Adrenal gland (tissue), 12 donors: ENCODE measurements around the gene BICD1. TPM values are rescaled to one million over a fixed set of nuclear protein-coding genes. Genes with fewer than 3 reads are reported as not detected.

Experiments
- DNase-seq, 7 donors: peaks; one replicate each; pipeline ENCODE4 v3.0.0-alpha.2; 2019 to 2020
- H3K27ac ChIP-seq, 5 donors: fragments of 200-600 bp; sonication (generic) in 4 of 5; 1 replicate in 3 of 5; 2 replicates in 2 of 5; pipeline versions ENCODE4 v1.5.1 to v1.8.0; 2016 to 2020; ENCODE audit warnings: mild to moderate bottlenecking in 1 of 5
- H3K27me3 ChIP-seq: fragments of 200-600 bp; 2 replicates; pipeline ENCODE4 v1.8.0; 2021
- H3K36me3 ChIP-seq, 2 donors: fragments of 200-600 bp; replicated peaks in 1 of 2; 1 replicate in 1 of 2; 2 replicates in 1 of 2; pipeline versions ENCODE4 v1.5.1 to v1.8.0; 2018 to 2022
- H3K4me1 ChIP-seq, 2 donors: fragments of 200-600 bp; replicated peaks in 1 of 2; 1 replicate in 1 of 2; 2 replicates in 1 of 2; pipeline versions ENCODE4 v1.5.1 to v1.8.0; 2018 to 2021
- H3K4me3 ChIP-seq, 4 donors: fragments of 200-600 bp; sonication (generic) in 3 of 4; one replicate each; pipeline ENCODE4 v1.5.1; 2016 to 2018
- H3K9me3 ChIP-seq, 3 donors: fragments of 200-600 bp; sonication (generic) in 1 of 3; replicated peaks in 1 of 3; 1 replicate in 2 of 3; 2 replicates in 1 of 3; pipeline versions ENCODE4 v1.5.1 to v1.8.0; 2016 to 2021
- CTCF ChIP-seq, 6 experiments: fragments of 450-650 bp in 4 of 6; fragments of 200-600 bp in 2 of 6; sonication (generic) in 1 of 6; IDR thresholded peaks; 1 replicate in 5 of 6; 2 replicates in 1 of 6; pipeline versions ENCODE4 v1.5.1 to v1.8.0; 2016 to 2021; ENCODE audit warnings: antibody characterized with exemption in 6 of 6, mild to moderate bottlenecking in 2 of 6, moderate library complexity in 1 of 6
- POLR2A ChIP-seq, 2 donors: fragments of 450-650 bp; IDR thresholded peaks; one replicate each; pipeline ENCODE4 v1.6.1; 2017; ENCODE audit warnings: antibody characterized with exemption in 2 of 2, mild to moderate bottlenecking in 2 of 2, moderate library complexity in 1 of 2
- WGBS, 4 donors: extraction: QIAGEN DNeasy Blood & Tissue Kit in 2 of 4; methylation state at CpG; one replicate each; pipeline versions ENCODE4 v1.1.5 to v1.1.7; 2013 to 2017; 5-methylcytosine and 5-hydroxymethylcytosine counted together
- intact Hi-C, 2 donors: fragments of 100-400 bp; cut with DNase I; formaldehyde crosslinking; loops; one replicate each; pipeline versions ENCODE4 v1.14.1 to v1.15.0; 2022 to 2023
- polyA plus RNA-seq, 3 donors: library from polyadenylated mRNA; stranded (reverse); fragments of 200-250 nt in 2 of 3; fragments of 350-450 nt in 1 of 3; fragmentation: Illumina TruSeq in 1 of 3; extraction: RNeasy Lipid Tissue Mini Kit (QIAGEN cat#74804) in 1 of 3; gene quantifications; one replicate each; pipeline ENCODE4 v1.2.3, GENCODE V29; 2013 to 2014
- total RNA-seq, 9 donors: library from RNA; depleted of rRNA in 4 of 9; stranded (reverse); fragments of >200 nt in 4 of 9; fragments of 120-200 nt in 1 of 9; fragmentation: NEBNext Ultra II Directional in 1 of 9; extraction: Animal tissue kit (Norgen Biotek cat#: 25700) in 1 of 9; gene quantifications; one replicate each; pipeline versions ENCODE4 v1.1.0 to v1.2.4, GENCODE V29; 2013 to 2023
- donor health status: healthy with polysubstance abuse.
- donor health status: Bipolar disorder and iron deficiency.
- donor health status: DM: yes; HTN: yes; CAD: no.
- donor health status: DM: no; HTN: no; CAD: no.
- donor health status: DM: no; HTN: no; CAD: no.
- donor health status: DM: yes; HTN: yes; CAD: no.

BICD1 gene
- total and polyA plus RNA-seq, 12 donors, result 2.9 to 18.2 (median 9.4) TPM

GRCh38 chr12:32063796-32064195 is 42.9 kb upstream of the BICD1 start:
- Histone ChIP-seq H3K4me1 (no peaks in the 10 kb centered on the region), H3K9me3 (no peaks in the 10 kb centered on the region), H3K27me3 (no peaks in the 10 kb centered on the region), H3K27ac (no peak overlapping the region), H3K4me3 (no peak overlapping the region), H3K36me3 (no peaks in the 10 kb centered on the region)
- WGBS, 4 donors, result 77 to 92% (median 90%) methylated on average over 4 of the region's 4 CpGs
- no peak for DNase-seq
- TF ChIP-seq POLR2A (IDR thresholded peaks at IDR 0.05) (no peak), CTCF (IDR thresholded peaks at IDR 0.05) (no peak)
- intact Hi-C loops, result loop anchor here in 1 of 2 donors (5.0 kb wide), 1 partner anchor 239 kb away; no protein-coding TSS in a partner anchor

DNA sequence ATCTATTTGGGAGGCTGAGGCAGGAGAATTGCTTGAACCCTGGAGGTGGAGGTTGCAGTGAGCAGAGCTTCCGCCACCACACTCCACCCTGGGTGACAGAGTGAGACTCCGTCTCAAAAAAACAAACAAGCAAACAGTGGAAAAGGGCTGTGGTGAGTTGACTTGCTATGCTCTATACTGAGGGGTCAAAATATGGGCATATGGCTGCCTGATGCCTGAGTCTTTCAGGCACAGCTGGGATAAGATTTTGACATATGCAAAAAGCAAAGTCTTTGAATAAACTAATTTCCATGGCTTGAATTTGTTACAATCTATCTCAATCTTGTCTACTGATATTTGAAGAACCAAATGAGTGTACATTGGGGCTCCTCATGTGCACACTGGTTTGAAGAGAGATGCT is 40.4 kb upstream of the BICD1 start:
- TF ChIP-seq POLR2A (IDR thresholded peaks at IDR 0.05), result no peak
- DNase-seq, result no peak
- H3K27me3 ChIP-seq, result no peaks in the 10 kb centered on the region
- intact Hi-C loops, result no loop called here
- H3K4me3 ChIP-seq, result no peak overlapping the region
- no peaks in the 10 kb centered on the region for H3K36me3 ChIP-seq
- 90 to 98% (median 95%) methylated on average over 2 of the region's 2 CpGs for WGBS, 4 donors
- no peak overlapping the region for H3K27ac ChIP-seq
- H3K9me3 ChIP-seq, result no peaks in the 10 kb centered on the region
- H3K4me1 ChIP-seq, result no peaks in the 10 kb centered on the region

DNA sequence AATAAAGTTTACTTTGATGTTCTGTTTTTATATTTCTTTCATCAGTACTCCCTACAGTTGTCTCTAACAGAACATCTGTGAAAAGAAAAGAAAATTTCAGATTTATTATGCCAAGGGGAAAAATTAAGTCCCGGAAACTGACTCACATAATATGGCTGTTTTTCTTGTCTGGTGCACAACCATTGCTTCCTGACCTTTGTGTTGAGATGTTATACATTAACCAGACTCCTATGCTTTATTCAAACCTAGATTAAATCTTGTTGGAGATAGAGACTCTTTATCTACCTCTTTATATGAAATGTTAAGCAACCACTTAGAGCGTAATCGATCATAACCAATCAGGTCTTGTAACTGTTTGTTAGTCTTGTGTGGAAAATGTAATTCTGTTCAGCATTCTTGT is 37.6 kb upstream of the BICD1 start:
- Histone ChIP-seq H3K27ac (no peak overlapping the region), H3K4me1 (peaks cover 0 to 5% of the 10 kb centered on the region in 2 donors), H3K9me3 (no peaks in the 10 kb centered on the region), H3K27me3 (no peaks in the 10 kb centered on the region), H3K4me3 (no peak overlapping the region), H3K36me3 (no peaks in the 10 kb centered on the region)
- no peak for DNase-seq
- TF ChIP-seq POLR2A (IDR thresholded peaks at IDR 0.05) (no peak), CTCF (IDR thresholded peaks at IDR 0.05) (no peak)
- WGBS, 4 donors, result 69 to 91% (median 86%) methylated on average over 3 of the region's 3 CpGs
- intact Hi-C loops, result no loop called here

DNA sequence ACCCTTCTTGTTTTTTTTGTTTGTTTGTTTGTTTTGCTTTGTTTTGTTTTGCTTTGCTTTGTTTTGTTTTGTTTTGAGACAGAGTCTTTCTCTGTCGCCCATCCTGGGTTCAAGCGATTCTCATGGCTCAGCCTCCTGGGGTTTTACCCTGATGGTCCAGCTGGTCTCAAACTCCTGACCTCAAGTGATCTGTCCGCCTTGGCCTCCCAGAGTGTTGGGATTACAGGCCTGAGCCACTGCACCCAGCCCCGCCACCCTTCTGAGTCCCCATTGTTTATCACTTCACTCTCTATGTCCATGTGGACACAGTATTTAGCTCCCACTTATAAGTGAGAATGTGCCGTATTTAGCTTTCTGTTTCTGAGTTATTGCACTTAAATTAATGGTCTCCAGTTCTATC is 36.9 kb upstream of the BICD1 start:
- DNase-seq, result no peak
- TF ChIP-seq CTCF (IDR thresholded peaks at IDR 0.05) (no peak), POLR2A (IDR thresholded peaks at IDR 0.05) (no peak)

DNA sequence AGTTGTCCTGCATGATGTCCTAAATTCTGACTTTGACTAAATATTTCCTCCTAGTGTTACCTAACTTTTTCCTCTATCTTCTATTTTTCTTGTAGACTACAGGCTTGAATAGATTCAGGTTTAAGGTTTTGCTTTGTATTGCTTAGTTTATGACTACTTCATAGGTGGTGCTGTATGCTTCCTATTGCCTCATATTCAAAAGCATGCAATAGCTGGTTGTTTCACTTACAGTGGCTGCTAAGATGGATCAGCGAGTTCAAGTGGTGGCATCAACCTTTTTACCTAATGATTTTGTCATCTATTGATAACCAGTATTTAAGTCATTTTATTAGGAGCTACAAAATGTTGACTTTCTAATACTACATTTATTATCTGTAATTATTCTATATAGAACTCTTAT is 36.3 kb upstream of the BICD1 start:
- no peak for DNase-seq

More for the DNA sequence above, 36.9 kb upstream of the BICD1 start:
- Histone ChIP-seq H3K4me3 (no peak overlapping the region), H3K36me3 (no peaks in the 10 kb centered on the region), H3K27me3 (no peaks in the 10 kb centered on the region), H3K9me3 (no peaks in the 10 kb centered on the region), H3K4me1 (peaks cover 0 to 5% of the 10 kb centered on the region in 2 donors), H3K27ac (no peak overlapping the region)
- intact Hi-C loops, result no loop called here
- 91 to 96% (median 94%) methylated on average over 5 of the region's 5 CpGs for WGBS, 4 donors

More for the DNA sequence above, 36.3 kb upstream of the BICD1 start:
- WGBS, 4 donors, result 42 to 97% (median 96%) methylated on average over 1 of the region's 1 CpG
- Histone ChIP-seq H3K36me3 (no peaks in the 10 kb centered on the region), H3K27me3 (no peaks in the 10 kb centered on the region), H3K9me3 (no peaks in the 10 kb centered on the region), H3K4me1 (peaks cover 0 to 5% of the 10 kb centered on the region in 2 donors), H3K27ac (no peak overlapping the region), H3K4me3 (no peak overlapping the region)
- TF ChIP-seq POLR2A (IDR thresholded peaks at IDR 0.05), result no peak
- no peak for TF ChIP-seq CTCF (IDR thresholded peaks at IDR 0.05)
- intact Hi-C loops, result no loop called here
